Testis (tissue), 3 donors: ENCODE measurements around the gene VPS13C. TPM values are rescaled to one million over a fixed set of nuclear protein-coding genes. Genes with fewer than 3 reads are reported as not detected.

Experiments
- DNase-seq: peaks from one replicate; pipeline ENCODE4 v3.0.0-alpha.2; 2019
- H3K27ac ChIP-seq, 2 donors: fragments of 200-600 bp; sonication (generic); one replicate each; pipeline ENCODE4 v1.5.1; 2019
- H3K27me3 ChIP-seq: fragments of 200-600 bp; sonication (generic); one replicate; pipeline ENCODE4 v1.5.1; 2019
- H3K36me3 ChIP-seq: fragments of 200-600 bp; sonication (generic); one replicate; pipeline ENCODE4 v1.5.1; 2017; ENCODE audit warnings: low read depth; ENCODE audit errors: missing control alignments
- H3K4me1 ChIP-seq: fragments of 200-600 bp; sonication (generic); one replicate; pipeline ENCODE4 v1.5.1; 2019
- H3K4me3 ChIP-seq, 2 donors: fragments of 200-600 bp; sonication (generic); one replicate each; pipeline ENCODE4 v1.5.1; 2017 to 2019
- H3K9me3 ChIP-seq: fragments of 200-600 bp; sonication (generic); one replicate; pipeline ENCODE4 v1.5.1; 2017
- CTCF ChIP-seq, 3 experiments: fragments of 450-650 bp in 2 of 3; fragments of 200-600 bp in 1 of 3; sonication (generic) in 1 of 3; IDR thresholded peaks; one replicate each; pipeline ENCODE4 v1.5.1; 2016 to 2019; ENCODE audit warnings: antibody characterized with exemption in 3 of 3, mild to moderate bottlenecking in 2 of 3, moderate library complexity in 1 of 3
- POLR2A ChIP-seq: fragments of 450-650 bp; IDR thresholded peaks from one replicate; pipeline ENCODE4 v1.6.1; 2017; ENCODE audit warnings: antibody characterized with exemption, mild to moderate bottlenecking, moderate library complexity
- WGBS, 2 donors: methylation state at CpG; one replicate each; pipeline ENCODE4 v1.1.5; 2018; 5-methylcytosine and 5-hydroxymethylcytosine counted together
- intact Hi-C: fragments of 100-400 bp; cut with DNase I; formaldehyde crosslinking; loops from one replicate; pipeline ENCODE4 v1.15.1; 2023; ENCODE audit warnings: low total_unique reads
- polyA plus RNA-seq: library from polyadenylated mRNA; stranded (reverse); fragments of 350-450 nt; fragmentation: Illumina TruSeq; extraction: RNeasy Lipid Tissue Mini Kit (QIAGEN cat#74804); gene quantifications from one replicate; pipeline ENCODE4 v1.2.3, GENCODE V29; 2014; ENCODE audit warnings: low read depth, low replicate concordance; ENCODE audit not compliant: insufficient read depth
- total RNA-seq, 2 donors: library from RNA; depleted of rRNA; stranded (reverse); fragments of >200 nt; gene quantifications; one replicate each; pipeline ENCODE4 v1.2.3, GENCODE V29; 2016

The VPS13C gene
- total and polyA plus RNA-seq, 3 donors from 2014 or later: 21.3 to 89.1 (median 86.1) TPM

GRCh38 chr15:61857169-61857829 lies 202.9 kb downstream of the VPS13C start:
- DNase-seq: no peak
- no peaks in the 10 kb centered on the region for H3K27me3 ChIP-seq
- no peaks in the 10 kb centered on the region for H3K36me3 ChIP-seq
- H3K4me1 ChIP-seq: peaks cover 4% of the 10 kb centered on the region
- TF ChIP-seq POLR2A (no peak), CTCF (IDR thresholded peaks at IDR 0.05) (no peak)
- peak overlapping the region in 1 of 2 donors; percentile 32 for H3K4me3 ChIP-seq
- H3K9me3 ChIP-seq: no peaks in the 10 kb centered on the region
- WGBS, 2 donors: 22 to 32% methylated on average over 8 of the region's 8 CpGs
- H3K27ac ChIP-seq: peak overlapping the region; percentile 79 to 81
- intact Hi-C loops: no loop called here

GRCh38 chr15:61856295-61856694 lies 204.0 kb downstream of the VPS13C start:
- Histone ChIP-seq H3K27ac (peak overlapping the region; percentile 79 to 81), H3K36me3 (no peaks in the 10 kb centered on the region), H3K4me1 (peaks cover 4% of the 10 kb centered on the region), H3K27me3 (no peaks in the 10 kb centered on the region), H3K9me3 (no peaks in the 10 kb centered on the region), H3K4me3 (no peak overlapping the region)
- 46 to 63% methylated on average over 1 of the region's 1 CpG for WGBS, 2 donors
- DNase-seq: no peak
- TF ChIP-seq CTCF (IDR thresholded peaks at IDR 0.05) (no peak), POLR2A (no peak)
- intact Hi-C loops: no loop called here

GRCh38 chr15:61853195-61853594 lies 207.1 kb downstream of the VPS13C start:
- DNase-seq: no peak
- H3K4me3 ChIP-seq: no peak overlapping the region
- no peaks in the 10 kb centered on the region for H3K9me3 ChIP-seq
- H3K4me1 ChIP-seq: peaks cover 4% of the 10 kb centered on the region
- intact Hi-C loops: no loop called here
- TF ChIP-seq POLR2A (no peak), CTCF (IDR thresholded peaks at IDR 0.05) (no peak)
- H3K36me3 ChIP-seq: no peaks in the 10 kb centered on the region
- WGBS, 2 donors: 98 to 100% methylated on average over 1 of the region's 1 CpG
- no peaks in the 10 kb centered on the region for H3K27me3 ChIP-seq
- no peak overlapping the region for H3K27ac ChIP-seq

- no peak overlapping the region for H3K27ac ChIP-seq
- no peak for TF ChIP-seq POLR2A
- TF ChIP-seq CTCF (IDR thresholded peaks at IDR 0.05): no peak
- no peak overlapping the region for H3K4me3 ChIP-seq
- H3K9me3 ChIP-seq: no peaks in the 10 kb centered on the region
- no peaks in the 10 kb centered on the region for H3K36me3 ChIP-seq
- no peak for DNase-seq
- 84 to 88% methylated on average over 4 of the region's 4 CpGs for WGBS, 2 donors
- no peaks in the 10 kb centered on the region for H3K27me3 ChIP-seq
- intact Hi-C loops: no loop called here
- no peaks in the 10 kb centered on the region for H3K4me1 ChIP-seq
Observed at GRCh38 chr15:61851955-61852354, 208.3 kb downstream of the VPS13C start.

- Histone ChIP-seq H3K36me3 (no peaks in the 10 kb centered on the region), H3K9me3 (no peaks in the 10 kb centered on the region), H3K4me1 (no peaks in the 10 kb centered on the region), H3K27ac (no peak overlapping the region), H3K27me3 (no peaks in the 10 kb centered on the region), H3K4me3 (no peak overlapping the region)
- TF ChIP-seq POLR2A: no peak
- TF ChIP-seq CTCF (IDR thresholded peaks at IDR 0.05): no peak
- 92 to 93% methylated on average over 1 of the region's 1 CpG for WGBS, 2 donors
- no peak for DNase-seq
- intact Hi-C loops: no loop called here
Observed at GRCh38 chr15:61849447-61849846, 210.8 kb downstream of the VPS13C start.
